HepG2 (cell line): ENCODE data around the gene OPRD1. TPM values are rescaled to one million over a fixed set of nuclear protein-coding genes. Genes with fewer than 3 reads are reported as not detected.

Experiments
- GATAD1 ChIP-seq: IDR thresholded peaks from 2 replicates; pipeline ENCODE4 v1.6.1; 2016; ENCODE audit warnings: missing genetic modification reagents, missing compliant biosample characterization
- GTF3A ChIP-seq: sonication (generic); formaldehyde crosslinking; conservative IDR thresholded peaks from 2 replicates; pipeline ENCODE4 v1.4.0; 2020; ENCODE audit warnings: mild to moderate bottlenecking, missing genetic modification reagents
- HDAC1 ChIP-seq: sonication (generic); formaldehyde crosslinking; IDR thresholded peaks from 2 replicates; pipeline ENCODE4 v1.5.1; 2020; ENCODE audit warnings: mild to moderate bottlenecking, missing genetic modification reagents
- HMGXB4 ChIP-seq, 2 experiments: sonication (generic) in 1 of 2; formaldehyde crosslinking in 1 of 2; IDR thresholded peaks; 2 replicates each; pipeline versions ENCODE4 v1.4.0 to v1.6.1; 2018 to 2020; ENCODE audit warnings: missing genetic modification reagents in 2 of 2, borderline replicate concordance in 1 of 2, low read depth in 1 of 2, mild to moderate bottlenecking in 1 of 2, missing biosample characterization in 1 of 2
- MTF1 ChIP-seq: sonication (generic); formaldehyde crosslinking; IDR thresholded peaks from 2 replicates; pipeline ENCODE4 v1.5.0; 2020; ENCODE audit warnings: missing genetic modification reagents
- ZBTB38 ChIP-seq: sonication (generic); formaldehyde crosslinking; IDR thresholded peaks from 2 replicates; pipeline ENCODE4 v1.5.1; 2020; ENCODE audit warnings: mild to moderate bottlenecking, missing genetic modification reagents
- ZNF33A ChIP-seq: sonication (generic); formaldehyde crosslinking; IDR thresholded peaks from 2 replicates; pipeline ENCODE4 v1.5.1; 2020; ENCODE audit warnings: missing genetic modification reagents, mild to moderate bottlenecking, moderate library complexity, borderline replicate concordance
- ZNF609 ChIP-seq: sonication (generic); formaldehyde crosslinking; IDR thresholded peaks from 2 replicates; pipeline ENCODE4 v1.4.0; 2020; ENCODE audit warnings: mild to moderate bottlenecking, missing genetic modification reagents, borderline replicate concordance
- ZNF782 ChIP-seq: sonication (generic); formaldehyde crosslinking; IDR thresholded peaks from 2 replicates; pipeline ENCODE4 v1.4.0; 2020; ENCODE audit warnings: missing genetic modification reagents, mild to moderate bottlenecking, borderline replicate concordance
- polyA plus RNA-seq, 8 experiments: library from polyadenylated mRNA; depleted of rRNA in 3 of 8; stranded (reverse) in 7 of 8; unstranded in 1 of 8; fragments of >200 nt; fragmentation: Illumina TruSeq in 4 of 8; extraction: Trizol in 4 of 8; gene quantifications; 2 replicates each; pipeline versions ENCODE4 v1.2.1 to v1.2.3, GENCODE V29; 2011 to 2016; ENCODE audit warnings: low read depth in 4 of 8, missing spikeins in 1 of 8, mixed read lengths in 1 of 8; ENCODE audit not compliant: insufficient read depth in 1 of 8
- total RNA-seq, 5 experiments: library from RNA; depleted of rRNA; stranded (reverse); fragments of >200 nt; fragmentation: Illumina TruSeq; extraction: Trizol; gene quantifications; 2 replicates each; pipeline ENCODE4 v1.2.3, GENCODE V29; 2016; ENCODE audit warnings: low read depth in 1 of 5
- TF ChIP-seq, protein P1 (sequence below): sonication (generic); formaldehyde crosslinking; conservative IDR thresholded peaks from 2 replicates; pipeline ENCODE4 v1.8.0; 2022; ENCODE audit warnings: low read depth, missing genetic modification reagents
- TF ChIP-seq, protein P2 (sequence below): sonication (generic); formaldehyde crosslinking; IDR thresholded peaks from 2 replicates; pipeline ENCODE4 v1.4.0; 2020; ENCODE audit warnings: mild to moderate bottlenecking, missing genetic modification reagents
- TF ChIP-seq, protein P3 (sequence below): sonication (generic); formaldehyde crosslinking; IDR thresholded peaks from 2 replicates; pipeline ENCODE4 v1.5.1; 2020; ENCODE audit warnings: missing genetic modification reagents, mild to moderate bottlenecking, borderline replicate concordance
- TF ChIP-seq, protein P4 (sequence below): sonication (generic); formaldehyde crosslinking; IDR thresholded peaks from 2 replicates; pipeline ENCODE4 v1.4.0; 2020; ENCODE audit warnings: low read depth, mild to moderate bottlenecking, missing genetic modification reagents

OPRD1 gene
- total and polyA plus RNA-seq, 2 of the 13 experiments (the other 11 are each of a cell fraction or from before 2014, with no cell fraction given): 0.02 to 0.03 TPM

DNA sequence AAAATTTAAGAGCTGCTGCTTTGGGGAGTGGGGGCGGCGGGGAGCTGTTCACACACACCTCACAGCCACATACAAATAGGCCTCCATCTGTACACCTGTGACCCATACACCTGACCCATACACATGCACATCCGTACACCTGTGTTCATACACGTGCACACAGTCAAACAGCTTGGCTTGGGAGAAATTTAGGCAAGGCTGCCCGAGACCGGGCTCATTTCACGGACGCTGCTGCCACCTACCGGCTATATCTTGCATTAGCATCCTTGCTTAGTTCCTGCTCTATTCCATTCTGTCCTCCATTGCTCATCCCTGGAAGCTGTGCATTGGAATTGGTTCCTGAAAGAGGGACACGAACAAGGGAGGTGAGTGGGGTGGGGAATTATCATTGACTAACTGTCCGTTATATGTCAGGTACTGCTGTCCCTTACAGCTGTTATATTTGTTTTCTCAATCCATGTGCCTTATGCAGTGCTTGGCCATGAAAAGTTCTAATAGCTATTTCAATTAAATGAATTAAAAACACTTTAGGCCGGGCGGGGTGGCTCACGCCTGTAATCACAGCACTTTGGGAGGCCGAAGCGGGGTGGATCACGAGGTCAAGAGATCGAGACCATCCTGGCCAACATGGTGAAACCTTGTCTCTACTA, 65.3 kb downstream of the OPRD1 start (continued):
- TF ChIP-seq, protein P1, sequence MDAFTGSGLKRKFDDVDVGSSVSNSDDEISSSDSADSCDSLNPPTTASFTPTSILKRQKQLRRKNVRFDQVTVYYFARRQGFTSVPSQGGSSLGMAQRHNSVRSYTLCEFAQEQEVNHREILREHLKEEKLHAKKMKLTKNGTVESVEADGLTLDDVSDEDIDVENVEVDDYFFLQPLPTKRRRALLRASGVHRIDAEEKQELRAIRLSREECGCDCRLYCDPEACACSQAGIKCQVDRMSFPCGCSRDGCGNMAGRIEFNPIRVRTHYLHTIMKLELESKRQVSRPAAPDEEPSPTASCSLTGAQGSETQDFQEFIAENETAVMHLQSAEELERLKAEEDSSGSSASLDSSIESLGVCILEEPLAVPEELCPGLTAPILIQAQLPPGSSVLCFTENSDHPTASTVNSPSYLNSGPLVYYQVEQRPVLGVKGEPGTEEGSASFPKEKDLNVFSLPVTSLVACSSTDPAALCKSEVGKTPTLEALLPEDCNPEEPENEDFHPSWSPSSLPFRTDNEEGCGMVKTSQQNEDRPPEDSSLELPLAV: no peak
- TF ChIP-seq ZNF782 (no peak), ZNF609 (CRISPR knock-in tag) (no peak), HMGXB4 (CRISPR knock-in tag; IDR thresholded peaks at IDR 0.05; ENCODE audit: borderline replicate concordance in 1 of 2, low read depth in 1 of 2) (peak; percentile 43 to 45; a peak in 2 of 4 replicates), ZNF33A (no peak), GTF3A (no peak), HDAC1 (CRISPR knock-in tag) (no peak), ZBTB38 (CRISPR knock-in tag) (no peak), MTF1 (no peak), GATAD1 (CRISPR knock-in tag) (0 out of 2 replicates have a peak, but pooled peaks have one; percentile 27)
- TF ChIP-seq, protein P2, sequence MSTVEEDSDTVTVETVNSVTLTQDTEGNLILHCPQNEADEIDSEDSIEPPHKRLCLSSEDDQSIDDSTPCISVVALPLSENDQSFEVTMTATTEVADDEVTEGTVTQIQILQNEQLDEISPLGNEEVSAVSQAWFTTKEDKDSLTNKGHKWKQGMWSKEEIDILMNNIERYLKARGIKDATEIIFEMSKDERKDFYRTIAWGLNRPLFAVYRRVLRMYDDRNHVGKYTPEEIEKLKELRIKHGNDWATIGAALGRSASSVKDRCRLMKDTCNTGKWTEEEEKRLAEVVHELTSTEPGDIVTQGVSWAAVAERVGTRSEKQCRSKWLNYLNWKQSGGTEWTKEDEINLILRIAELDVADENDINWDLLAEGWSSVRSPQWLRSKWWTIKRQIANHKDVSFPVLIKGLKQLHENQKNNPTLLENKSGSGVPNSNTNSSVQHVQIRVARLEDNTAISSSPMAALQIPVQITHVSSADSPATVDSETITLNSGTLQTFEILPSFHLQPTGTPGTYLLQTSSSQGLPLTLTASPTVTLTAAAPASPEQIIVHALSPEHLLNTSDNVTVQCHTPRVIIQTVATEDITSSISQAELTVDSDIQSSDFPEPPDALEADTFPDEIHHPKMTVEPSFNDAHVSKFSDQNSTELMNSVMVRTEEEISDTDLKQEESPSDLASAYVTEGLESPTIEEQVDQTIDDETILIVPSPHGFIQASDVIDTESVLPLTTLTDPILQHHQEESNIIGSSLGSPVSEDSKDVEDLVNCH (CRISPR knock-in tag): no peak
- TF ChIP-seq, protein P3, sequence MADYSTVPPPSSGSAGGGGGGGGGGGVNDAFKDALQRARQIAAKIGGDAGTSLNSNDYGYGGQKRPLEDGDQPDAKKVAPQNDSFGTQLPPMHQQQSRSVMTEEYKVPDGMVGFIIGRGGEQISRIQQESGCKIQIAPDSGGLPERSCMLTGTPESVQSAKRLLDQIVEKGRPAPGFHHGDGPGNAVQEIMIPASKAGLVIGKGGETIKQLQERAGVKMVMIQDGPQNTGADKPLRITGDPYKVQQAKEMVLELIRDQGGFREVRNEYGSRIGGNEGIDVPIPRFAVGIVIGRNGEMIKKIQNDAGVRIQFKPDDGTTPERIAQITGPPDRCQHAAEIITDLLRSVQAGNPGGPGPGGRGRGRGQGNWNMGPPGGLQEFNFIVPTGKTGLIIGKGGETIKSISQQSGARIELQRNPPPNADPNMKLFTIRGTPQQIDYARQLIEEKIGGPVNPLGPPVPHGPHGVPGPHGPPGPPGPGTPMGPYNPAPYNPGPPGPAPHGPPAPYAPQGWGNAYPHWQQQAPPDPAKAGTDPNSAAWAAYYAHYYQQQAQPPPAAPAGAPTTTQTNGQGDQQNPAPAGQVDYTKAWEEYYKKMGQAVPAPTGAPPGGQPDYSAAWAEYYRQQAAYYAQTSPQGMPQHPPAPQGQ (CRISPR knock-in tag): no peak
- TF ChIP-seq, protein P4, sequence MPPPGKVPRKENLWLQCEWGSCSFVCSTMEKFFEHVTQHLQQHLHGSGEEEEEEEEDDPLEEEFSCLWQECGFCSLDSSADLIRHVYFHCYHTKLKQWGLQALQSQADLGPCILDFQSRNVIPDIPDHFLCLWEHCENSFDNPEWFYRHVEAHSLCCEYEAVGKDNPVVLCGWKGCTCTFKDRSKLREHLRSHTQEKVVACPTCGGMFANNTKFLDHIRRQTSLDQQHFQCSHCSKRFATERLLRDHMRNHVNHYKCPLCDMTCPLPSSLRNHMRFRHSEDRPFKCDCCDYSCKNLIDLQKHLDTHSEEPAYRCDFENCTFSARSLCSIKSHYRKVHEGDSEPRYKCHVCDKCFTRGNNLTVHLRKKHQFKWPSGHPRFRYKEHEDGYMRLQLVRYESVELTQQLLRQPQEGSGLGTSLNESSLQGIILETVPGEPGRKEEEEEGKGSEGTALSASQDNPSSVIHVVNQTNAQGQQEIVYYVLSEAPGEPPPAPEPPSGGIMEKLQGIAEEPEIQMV (CRISPR knock-in tag): no peak
